DND-41 (cell line): Measurements from ENCODE around the gene ETNK2.

Source experiments
- ATAC-seq: fragments of 200-7000 bp; cut with Tn5 transposase; 3 replicates; pipeline ENCODE4 v1.9.1; 2021; ENCODE audit warnings: low read depth; ENCODE audit not compliant: insufficient read depth
- DNase-seq: peaks from one replicate; pipeline ENCODE4 v3.0.0-alpha.2; 2020
- H2AFZ ChIP-seq: 2 replicates; pipeline ENCODE4 v1.6.0; 2012; ENCODE audit warnings: low read depth, low read length
- H3K27ac ChIP-seq: 2 replicates; pipeline ENCODE4 v1.5.1; 2012; ENCODE audit warnings: low read length, inconsistent platforms
- H3K27me3 ChIP-seq: fragments of 200-600 bp; sonication (generic); 2 replicates; pipeline ENCODE4 v1.6.0; 2012; ENCODE audit warnings: low read length, mild to moderate bottlenecking, inconsistent platforms; ENCODE audit not compliant: insufficient read depth, poor library complexity
- H3K36me3 ChIP-seq: 2 replicates; pipeline ENCODE4 v1.5.1; 2012; ENCODE audit warnings: low read length, inconsistent platforms; ENCODE audit not compliant: insufficient read depth
- H3K4me1 ChIP-seq: 2 replicates; pipeline ENCODE4 v1.5.1; 2012; ENCODE audit warnings: mild to moderate bottlenecking, low read length; ENCODE audit not compliant: insufficient read depth
- H3K4me2 ChIP-seq: 2 replicates; pipeline ENCODE4 v1.6.0; 2012; ENCODE audit warnings: mild to moderate bottlenecking, moderate library complexity, low read length, inconsistent platforms; ENCODE audit not compliant: insufficient read depth
- H3K4me3 ChIP-seq, 2 experiments: fragments of 200-600 bp in 1 of 2; shearing (Covaris generic) in 1 of 2; 2 replicates each; pipeline ENCODE4 v1.5.1; 2012 to 2016; ENCODE audit warnings: inconsistent platforms in 2 of 2, low read length in 2 of 2, mild to moderate bottlenecking in 2 of 2, low read depth in 1 of 2, moderate library complexity in 1 of 2
- H3K79me2 ChIP-seq: 2 replicates; pipeline ENCODE4 v1.6.0; 2012; ENCODE audit warnings: low read length, inconsistent platforms; ENCODE audit not compliant: insufficient read depth
- H3K9ac ChIP-seq: 2 replicates; pipeline ENCODE4 v1.6.0; 2012; ENCODE audit warnings: low read depth, mild to moderate bottlenecking, inconsistent platforms, low read length, moderate library complexity
- H3K9me3 ChIP-seq: 2 replicates; pipeline ENCODE4 v1.5.1; 2012; ENCODE audit warnings: low read length, moderate library complexity, mild to moderate bottlenecking, inconsistent platforms; ENCODE audit not compliant: insufficient read depth, severe bottlenecking
- H4K20me1 ChIP-seq: 2 replicates; pipeline ENCODE4 v1.6.0; 2012; ENCODE audit warnings: low read length; ENCODE audit not compliant: insufficient read depth
- EZH2 ChIP-seq: IDR thresholded peaks from 3 replicates; pipeline ENCODE4 v1.6.1; 2012; ENCODE audit warnings: borderline replicate concordance, low read depth, mild to moderate bottlenecking, moderate library complexity, low read length, inconsistent platforms; ENCODE audit not compliant: severe bottlenecking
- TF ChIP-seq, protein P1 (sequence below): IDR thresholded peaks from 2 replicates; pipeline ENCODE4 v1.5.1; 2012; ENCODE audit warnings: borderline replicate concordance, low read length, moderate library complexity, mild to moderate bottlenecking; ENCODE audit not compliant: poor library complexity, severe bottlenecking; ENCODE audit errors: extremely low read depth

The ETNK2 gene

DNA sequence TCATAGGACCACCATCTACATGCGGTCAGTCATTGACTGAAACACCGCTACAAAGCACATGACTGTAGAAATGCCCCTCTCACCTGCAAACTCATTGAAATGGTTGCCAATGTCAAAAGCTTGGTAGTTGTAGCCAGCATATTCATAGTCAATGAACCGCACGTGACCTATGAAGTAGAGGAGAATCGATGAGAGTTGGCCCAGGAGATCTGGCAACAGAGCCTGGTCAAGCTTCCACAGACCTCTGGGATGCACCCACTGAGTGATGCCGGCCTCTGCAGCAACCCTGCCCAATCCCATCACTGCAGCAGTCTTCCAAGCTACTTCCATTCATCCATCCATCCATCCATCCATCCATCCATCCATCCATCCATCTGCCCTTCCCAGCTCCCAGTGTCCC, 11.9 kb downstream of the ETNK2 start:
- TF ChIP-seq EZH2 = no peak
- TF ChIP-seq, protein P1, sequence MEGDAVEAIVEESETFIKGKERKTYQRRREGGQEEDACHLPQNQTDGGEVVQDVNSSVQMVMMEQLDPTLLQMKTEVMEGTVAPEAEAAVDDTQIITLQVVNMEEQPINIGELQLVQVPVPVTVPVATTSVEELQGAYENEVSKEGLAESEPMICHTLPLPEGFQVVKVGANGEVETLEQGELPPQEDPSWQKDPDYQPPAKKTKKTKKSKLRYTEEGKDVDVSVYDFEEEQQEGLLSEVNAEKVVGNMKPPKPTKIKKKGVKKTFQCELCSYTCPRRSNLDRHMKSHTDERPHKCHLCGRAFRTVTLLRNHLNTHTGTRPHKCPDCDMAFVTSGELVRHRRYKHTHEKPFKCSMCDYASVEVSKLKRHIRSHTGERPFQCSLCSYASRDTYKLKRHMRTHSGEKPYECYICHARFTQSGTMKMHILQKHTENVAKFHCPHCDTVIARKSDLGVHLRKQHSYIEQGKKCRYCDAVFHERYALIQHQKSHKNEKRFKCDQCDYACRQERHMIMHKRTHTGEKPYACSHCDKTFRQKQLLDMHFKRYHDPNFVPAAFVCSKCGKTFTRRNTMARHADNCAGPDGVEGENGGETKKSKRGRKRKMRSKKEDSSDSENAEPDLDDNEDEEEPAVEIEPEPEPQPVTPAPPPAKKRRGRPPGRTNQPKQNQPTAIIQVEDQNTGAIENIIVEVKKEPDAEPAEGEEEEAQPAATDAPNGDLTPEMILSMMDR = no peak
- Histone ChIP-seq H3K4me2 (no peak overlapping the region), H2AFZ (no peak overlapping the region), H3K27ac (no peak overlapping the region), H3K79me2 (no peaks in the 10 kb centered on the region), H3K4me3 (no peak overlapping the region), H3K36me3 (no peaks in the 10 kb centered on the region), H4K20me1 (no peaks in the 10 kb centered on the region), H3K9ac (no peak overlapping the region), H3K27me3 (peaks cover 3% of the 10 kb centered on the region), H3K4me1 (no peaks in the 10 kb centered on the region), H3K9me3 (no peaks in the 10 kb centered on the region)
- ATAC-seq (no peak), DNase-seq (no peak)

DNA sequence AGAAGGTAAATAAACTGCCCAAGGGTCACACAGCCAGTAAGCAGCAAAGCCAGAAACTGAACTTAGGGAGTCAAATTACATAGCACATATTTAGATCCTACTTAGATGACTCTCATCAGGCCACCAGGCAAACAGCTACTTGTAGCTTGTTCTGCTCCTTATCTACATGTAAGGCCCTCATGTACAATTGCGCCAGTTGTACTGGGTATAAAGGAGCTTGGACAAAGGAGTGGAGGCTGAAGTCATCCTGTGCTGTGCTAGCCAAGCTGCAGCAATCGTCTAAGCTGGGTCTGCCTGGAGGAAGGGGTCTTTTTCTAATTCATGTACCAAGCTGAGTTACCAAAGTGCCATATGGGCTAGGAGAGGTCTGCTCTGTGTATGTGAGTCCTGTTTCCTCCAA, 12.8 kb downstream of the ETNK2 start:
- Histone ChIP-seq H4K20me1 (no peaks in the 10 kb centered on the region), H3K4me2 (no peak overlapping the region), H3K4me1 (no peaks in the 10 kb centered on the region), H3K27ac (no peak overlapping the region), H2AFZ (no peak overlapping the region), H3K9ac (no peak overlapping the region), H3K4me3 (no peak overlapping the region), H3K9me3 (no peaks in the 10 kb centered on the region), H3K27me3 (peaks cover 3% of the 10 kb centered on the region), H3K36me3 (no peaks in the 10 kb centered on the region), H3K79me2 (no peaks in the 10 kb centered on the region)
- DNase-seq (no peak), ATAC-seq (no peak)
- TF ChIP-seq, protein P1 = no peak
- no peak for TF ChIP-seq EZH2

DNA sequence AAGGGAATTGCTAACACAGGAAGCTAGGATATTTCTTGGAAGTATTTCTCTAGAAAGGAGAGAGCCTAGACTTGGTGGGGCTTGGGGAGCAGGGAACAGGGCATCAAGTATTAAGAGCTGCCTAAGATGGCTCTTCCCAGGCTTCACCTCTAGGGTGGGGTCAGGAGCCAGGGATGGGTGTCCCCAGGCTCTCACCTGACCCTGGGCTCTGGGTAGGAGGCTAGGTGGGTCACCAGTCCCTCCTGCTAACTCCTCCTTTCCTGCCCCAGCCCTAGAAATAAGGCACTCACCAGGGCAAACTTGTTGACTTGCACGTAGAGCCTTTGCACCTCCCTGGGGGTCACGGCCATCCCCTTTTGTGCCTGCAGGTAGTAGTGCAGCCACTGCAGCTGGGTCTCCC, 15.0 kb downstream of the ETNK2 start:
- no peak overlapping the region for H3K27ac ChIP-seq
- H4K20me1 ChIP-seq = no peaks in the 10 kb centered on the region
- no peak for ATAC-seq
- H3K4me2 ChIP-seq = no peak overlapping the region
- H3K4me3 ChIP-seq = no peak overlapping the region
- H3K9ac ChIP-seq = no peak overlapping the region
- H3K36me3 ChIP-seq = no peaks in the 10 kb centered on the region
- no peaks in the 10 kb centered on the region for H3K9me3 ChIP-seq
- peaks cover 3% of the 10 kb centered on the region for H3K27me3 ChIP-seq
- H2AFZ ChIP-seq = no peak overlapping the region
- TF ChIP-seq, protein P1 = no peak
- no peak for DNase-seq
- H3K79me2 ChIP-seq = no peaks in the 10 kb centered on the region
- no peaks in the 10 kb centered on the region for H3K4me1 ChIP-seq

DNA sequence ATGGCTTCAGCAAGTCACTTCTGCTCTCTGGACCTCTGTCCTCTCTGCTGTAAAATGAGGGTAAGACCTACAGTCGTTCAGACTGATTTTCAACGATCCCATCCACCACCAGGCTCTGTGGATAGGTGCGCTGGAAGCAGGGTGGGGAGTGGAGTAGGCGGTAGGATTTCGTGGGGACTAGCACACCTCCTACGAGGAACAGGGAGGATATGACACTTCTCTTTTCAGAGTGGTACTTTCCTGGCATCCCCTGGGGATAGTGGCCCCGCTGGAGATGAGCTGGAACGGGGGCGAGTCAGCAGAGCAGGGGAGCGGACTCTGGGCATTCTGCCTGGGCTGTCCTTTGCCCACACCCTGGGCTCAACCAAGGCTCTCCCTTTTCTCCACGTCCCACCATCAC, 17.7 kb downstream of the ETNK2 start:
- Histone ChIP-seq H3K36me3 (no peaks in the 10 kb centered on the region), H3K9ac (no peak overlapping the region), H3K27me3 (peaks cover 3% of the 10 kb centered on the region), H3K79me2 (no peaks in the 10 kb centered on the region), H3K9me3 (no peaks in the 10 kb centered on the region), H3K4me3 (no peak overlapping the region), H3K27ac (no peak overlapping the region), H2AFZ (no peak overlapping the region), H3K4me1 (no peaks in the 10 kb centered on the region), H4K20me1 (no peaks in the 10 kb centered on the region), H3K4me2 (no peak overlapping the region)
- DNase-seq = no peak
- ATAC-seq = no peak
- TF ChIP-seq EZH2 = no peak
- TF ChIP-seq, protein P1 = no peak
